ENCODE measurements around the gene MAP3K12. TPM values are rescaled to one million over a fixed set of nuclear protein-coding genes. Genes with fewer than 3 reads are reported as not detected.
"Not testable (repeated sequence)": the region's sequence is repeated elsewhere in the genome, so short reads cannot be mapped to it uniquely, and the experiment has no call there.

MAP3K12 gene
- total RNA-seq, 1 donor from 2014 or later = 31.6 TPM

GRCh38 chr12:53484686-53485575 lies 14.3 kb downstream of the MAP3K12 start:
- DNase-seq (ENCODE audit: extremely low spot score, unreplicated experiment) = no peak
- Mint-ChIP-seq H3K4me3 (no peak overlapping the region), H3K9me3 (no peaks in the 10 kb centered on the region), H3K27ac (peak overlapping the region; percentile 81), H3K27me3 (no peaks in the 10 kb centered on the region), H3K4me1 (ENCODE audit: unreplicated experiment) (peaks cover 17% of the 10 kb centered on the region), H3K36me3 (peaks cover 25% of the 10 kb centered on the region)
- no peak for TF ChIP-seq CTCF (conservative IDR thresholded peaks at IDR 0.05)

- Mint-ChIP-seq H3K27ac (peak overlapping the region; percentile 81), H3K4me3 (peak overlapping the region; percentile 15), H3K9me3 (no peaks in the 10 kb centered on the region), H3K27me3 (no peaks in the 10 kb centered on the region), H3K4me1 (ENCODE audit: unreplicated experiment) (peaks cover 11% of the 10 kb centered on the region), H3K36me3 (peaks cover 20% of the 10 kb centered on the region)
- TF ChIP-seq CTCF (conservative IDR thresholded peaks at IDR 0.05) = no peak
- no peak for DNase-seq (ENCODE audit: extremely low spot score, unreplicated experiment)
Observed at GRCh38 chr12:53483979-53484377, 15.3 kb downstream of the MAP3K12 start.

- Mint-ChIP-seq H3K9me3 (no peaks in the 10 kb centered on the region), H3K4me3 (peak overlapping the region; percentile 15), H3K27ac (peak overlapping the region; percentile 81), H3K27me3 (no peaks in the 10 kb centered on the region), H3K4me1 (ENCODE audit: unreplicated experiment) (peaks cover 11% of the 10 kb centered on the region), H3K36me3 (peaks cover 20% of the 10 kb centered on the region)
- DNase-seq (ENCODE audit: extremely low spot score, unreplicated experiment) = no peak
- no peak for TF ChIP-seq CTCF (conservative IDR thresholded peaks at IDR 0.05)
Observed at GRCh38 chr12:53483225-53483978, 15.9 kb downstream of the MAP3K12 start.

GRCh38 chr12:53482626-53483168 lies 16.6 kb downstream of the MAP3K12 start:
- Mint-ChIP-seq H3K27ac (peak overlapping the region; percentile 81), H3K27me3 (no peaks in the 10 kb centered on the region), H3K4me1 (ENCODE audit: unreplicated experiment) (peaks cover 11% of the 10 kb centered on the region), H3K9me3 (no peaks in the 10 kb centered on the region), H3K36me3 (peaks cover 20% of the 10 kb centered on the region), H3K4me3 (no peak overlapping the region)
- DNase-seq (ENCODE audit: extremely low spot score, unreplicated experiment) = no peak
- no peak for TF ChIP-seq CTCF (conservative IDR thresholded peaks at IDR 0.05)

- H3K27me3 Mint-ChIP-seq = no peaks in the 10 kb centered on the region
- peak overlapping the region; percentile 63 for H3K27ac Mint-ChIP-seq
- DNase-seq (ENCODE audit: extremely low spot score, unreplicated experiment) = no peak
- TF ChIP-seq CTCF (conservative IDR thresholded peaks at IDR 0.05) = peak; percentile 58
- H3K4me3 Mint-ChIP-seq = no peak overlapping the region
- peaks cover 11% of the 10 kb centered on the region for H3K4me1 Mint-ChIP-seq (ENCODE audit: unreplicated experiment)
- H3K9me3 Mint-ChIP-seq = no peaks in the 10 kb centered on the region
- H3K36me3 Mint-ChIP-seq = peaks cover 21% of the 10 kb centered on the region
Observed at GRCh38 chr12:53481939-53482586, 17.2 kb downstream of the MAP3K12 start.

- DNase-seq (ENCODE audit: extremely low spot score, unreplicated experiment); H3K4me3 Mint-ChIP-seq; H3K9me3 Mint-ChIP-seq; H3K27me3 Mint-ChIP-seq: not testable (repeated sequence)
- H3K36me3 Mint-ChIP-seq = peaks cover 27% of the 10 kb centered on the region
- H3K4me1 Mint-ChIP-seq (ENCODE audit: unreplicated experiment) = peaks cover 11% of the 10 kb centered on the region
- H3K27ac Mint-ChIP-seq = peak overlapping the region; percentile 59
Observed at GRCh38 chr12:53481458-53481857, 17.8 kb downstream of the MAP3K12 start.

Data from type B pancreatic cell (in vitro differentiated cells).